ENCODE results near the gene PGM2L1.

DNA sequence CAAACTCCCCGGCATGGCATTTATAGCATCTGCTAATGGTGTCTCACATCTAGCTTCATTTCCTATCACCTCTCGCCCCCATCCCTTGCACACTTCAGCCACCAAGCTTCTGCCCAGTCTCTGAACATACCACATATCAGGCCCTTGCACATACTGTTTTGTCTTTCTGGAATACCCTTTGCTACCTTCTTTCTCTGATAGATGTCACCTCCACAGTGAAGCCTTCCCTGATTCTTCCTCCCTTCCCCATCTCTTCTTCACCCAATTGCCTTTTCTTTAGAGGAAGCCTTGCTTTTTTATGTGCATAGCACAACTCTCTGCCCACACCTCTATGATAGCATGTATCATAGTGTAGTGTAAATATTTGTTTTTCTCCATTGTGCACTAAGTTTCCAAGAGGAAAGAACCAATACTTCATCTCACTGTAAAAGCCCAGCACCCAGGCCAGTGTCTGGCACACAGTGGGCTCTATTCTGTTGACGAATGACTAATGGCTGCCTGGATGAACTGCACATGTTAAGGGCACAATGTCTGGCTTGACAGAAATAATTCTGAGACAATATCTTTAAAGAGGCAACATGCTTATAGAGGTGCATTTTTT lies 114.6 kb downstream of the PGM2L1 start:
- no peak for TF ChIP-seq POLR2A (IDR thresholded peaks at IDR 0.05; ENCODE audit: low read length)
- TF ChIP-seq GATA1 (IDR thresholded peaks at IDR 0.05; ENCODE audit: low read depth, low read length) = no peak

All from erythroblast (primary cell).